Uterus (tissue), 4 donors: ENCODE results near the gene CAPN9. TPM values are rescaled to one million over a fixed set of nuclear protein-coding genes. Genes with fewer than 3 reads are reported as not detected.

Experiments
- DNase-seq, 2 donors: peaks; one replicate each; pipeline ENCODE4 v3.0.0-alpha.2; 2019 to 2020
- H3K27ac ChIP-seq, 2 donors: fragments of 200-600 bp; sonication (generic); 1 replicate in 1 of 2; 2 replicates in 1 of 2; pipeline ENCODE4 v1.5.1; 2016 to 2018
- H3K27me3 ChIP-seq, 2 donors: fragments of 200-600 bp; sonication (generic); one replicate each; pipeline ENCODE4 v1.5.1; 2018 to 2019; ENCODE audit warnings: control low read depth in 1 of 2
- H3K36me3 ChIP-seq, 2 donors: fragments of 200-600 bp; sonication (generic); one replicate each; pipeline ENCODE4 v1.5.1; 2019; ENCODE audit warnings: control low read depth in 1 of 2
- H3K4me1 ChIP-seq, 2 donors: fragments of 200-600 bp; sonication (generic); one replicate each; pipeline ENCODE4 v1.5.1; 2018 to 2019; ENCODE audit warnings: control low read depth in 1 of 2
- H3K4me3 ChIP-seq, 2 donors: fragments of 200-600 bp; sonication (generic); 1 replicate in 1 of 2; 2 replicates in 1 of 2; pipeline ENCODE4 v1.5.1; 2018 to 2019; ENCODE audit warnings: mild to moderate bottlenecking in 1 of 2
- H3K9me3 ChIP-seq, 2 donors: fragments of 200-600 bp; sonication (generic); one replicate each; pipeline ENCODE4 v1.5.1; 2019; ENCODE audit warnings: control low read depth in 1 of 2
- POLR2A ChIP-seq, 2 donors: fragments of 450-650 bp; IDR thresholded peaks; one replicate each; pipeline ENCODE4 v1.6.1; 2016; ENCODE audit warnings: antibody characterized with exemption in 2 of 2, mild to moderate bottlenecking in 1 of 2, moderate library complexity in 1 of 2
- intact Hi-C: fragments of 100-400 bp; cut with DNase I; formaldehyde crosslinking; loops from one replicate; pipeline ENCODE4 v1.15.1; 2023; ENCODE audit warnings: low total_unique reads
- total RNA-seq, 4 donors: library from RNA; depleted of rRNA in 3 of 4; stranded (reverse); fragments of >200 nt in 3 of 4; gene quantifications; one replicate each; pipeline versions ENCODE4 v1.1.0 to v1.2.4, GENCODE V29; 2014 to 2023
- TF ChIP-seq, protein P1 (sequence below), 4 experiments: fragments of 200-600 bp in 2 of 4; fragments of 450-650 bp in 2 of 4; sonication (generic) in 2 of 4; IDR thresholded peaks; one replicate each; pipeline ENCODE4 v1.5.1; 2016 to 2019; ENCODE audit warnings: antibody characterized with exemption in 4 of 4, mild to moderate bottlenecking in 2 of 4, moderate library complexity in 1 of 4
- donor health status: DM: yes; HTN: yes; CAD: no.

Gene CAPN9
- total RNA-seq, 4 donors from 2014 or later, result 0.41 TPM; not detected in 3

DNA sequence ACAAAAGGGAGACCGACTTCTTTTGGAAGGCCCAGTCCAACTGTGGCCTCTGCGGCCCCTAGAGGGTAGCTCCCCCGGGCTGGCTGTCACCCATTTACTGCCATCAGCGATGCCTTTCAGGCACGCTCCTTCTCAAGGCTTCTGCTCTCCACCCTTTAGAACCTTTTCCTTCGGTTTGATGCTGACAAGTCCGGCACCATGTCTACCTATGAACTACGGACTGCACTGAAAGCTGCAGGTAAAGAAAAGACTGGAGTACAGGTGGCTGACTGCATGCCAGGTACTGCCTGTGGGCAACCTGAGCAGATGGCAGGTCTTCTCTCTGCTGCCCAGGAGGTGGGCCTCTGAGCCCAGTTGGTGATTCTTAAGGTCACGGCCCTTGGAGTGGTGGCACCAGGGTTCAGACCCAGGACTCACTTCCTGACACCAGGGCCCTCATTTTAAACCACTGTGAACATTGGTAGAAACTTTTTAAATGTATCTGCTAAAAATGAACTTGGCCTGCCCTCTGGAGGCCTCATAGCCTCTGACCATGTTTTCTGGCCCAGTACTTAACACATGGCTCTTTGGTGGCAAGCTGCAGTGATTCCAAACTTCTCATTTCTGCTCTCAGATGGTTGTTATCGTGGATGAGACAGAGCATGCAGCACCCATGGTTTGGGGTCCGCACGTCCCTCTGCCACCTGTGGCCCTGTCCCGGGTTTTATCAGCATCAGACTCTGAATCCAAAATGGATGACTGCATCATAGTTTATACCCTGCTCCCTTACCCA lies 45.7 kb downstream of the CAPN9 start:
- no peaks in the 10 kb centered on the region for H3K9me3 ChIP-seq
- H3K4me1 ChIP-seq, result no peaks in the 10 kb centered on the region
- H3K4me3 ChIP-seq, result no peak overlapping the region
- intact Hi-C loops, result loop anchor here (10.0 kb wide), 1 partner anchor 422 kb away; no protein-coding TSS in a partner anchor
- no peaks in the 10 kb centered on the region for H3K36me3 ChIP-seq
- DNase-seq, result no peak
- no peaks in the 10 kb centered on the region for H3K27me3 ChIP-seq
- no peak for TF ChIP-seq POLR2A (IDR thresholded peaks at IDR 0.05)
- TF ChIP-seq, protein P1, sequence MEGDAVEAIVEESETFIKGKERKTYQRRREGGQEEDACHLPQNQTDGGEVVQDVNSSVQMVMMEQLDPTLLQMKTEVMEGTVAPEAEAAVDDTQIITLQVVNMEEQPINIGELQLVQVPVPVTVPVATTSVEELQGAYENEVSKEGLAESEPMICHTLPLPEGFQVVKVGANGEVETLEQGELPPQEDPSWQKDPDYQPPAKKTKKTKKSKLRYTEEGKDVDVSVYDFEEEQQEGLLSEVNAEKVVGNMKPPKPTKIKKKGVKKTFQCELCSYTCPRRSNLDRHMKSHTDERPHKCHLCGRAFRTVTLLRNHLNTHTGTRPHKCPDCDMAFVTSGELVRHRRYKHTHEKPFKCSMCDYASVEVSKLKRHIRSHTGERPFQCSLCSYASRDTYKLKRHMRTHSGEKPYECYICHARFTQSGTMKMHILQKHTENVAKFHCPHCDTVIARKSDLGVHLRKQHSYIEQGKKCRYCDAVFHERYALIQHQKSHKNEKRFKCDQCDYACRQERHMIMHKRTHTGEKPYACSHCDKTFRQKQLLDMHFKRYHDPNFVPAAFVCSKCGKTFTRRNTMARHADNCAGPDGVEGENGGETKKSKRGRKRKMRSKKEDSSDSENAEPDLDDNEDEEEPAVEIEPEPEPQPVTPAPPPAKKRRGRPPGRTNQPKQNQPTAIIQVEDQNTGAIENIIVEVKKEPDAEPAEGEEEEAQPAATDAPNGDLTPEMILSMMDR (IDR thresholded peaks at IDR 0.05), result no peak
- no peak overlapping the region for H3K27ac ChIP-seq

DNA sequence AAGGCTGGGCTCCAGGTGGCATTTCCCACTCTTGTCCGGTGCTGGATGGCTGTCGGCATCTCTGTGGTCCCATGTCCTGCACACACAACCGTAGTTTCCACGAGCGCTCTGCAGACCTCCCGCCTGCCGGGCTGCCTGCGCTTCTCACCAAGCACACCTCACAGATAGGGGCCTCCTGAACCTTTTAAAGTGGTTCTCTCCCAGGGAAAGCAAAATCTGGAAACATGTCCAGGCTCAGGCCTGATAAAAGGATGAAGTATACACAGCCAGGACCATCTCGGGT lies 46.2 kb downstream of the CAPN9 start:
- intact Hi-C loops, result loop anchor here (10.0 kb wide), 1 partner anchor 421 kb away; no protein-coding TSS in a partner anchor
- Histone ChIP-seq H3K9me3 (no peaks in the 10 kb centered on the region), H3K4me3 (no peak overlapping the region), H3K27ac (no peak overlapping the region), H3K4me1 (no peaks in the 10 kb centered on the region), H3K27me3 (no peaks in the 10 kb centered on the region), H3K36me3 (no peaks in the 10 kb centered on the region)
- DNase-seq, result no peak
- TF ChIP-seq, protein P1 (IDR thresholded peaks at IDR 0.05), result no peak
- TF ChIP-seq POLR2A (IDR thresholded peaks at IDR 0.05), result no peak

DNA sequence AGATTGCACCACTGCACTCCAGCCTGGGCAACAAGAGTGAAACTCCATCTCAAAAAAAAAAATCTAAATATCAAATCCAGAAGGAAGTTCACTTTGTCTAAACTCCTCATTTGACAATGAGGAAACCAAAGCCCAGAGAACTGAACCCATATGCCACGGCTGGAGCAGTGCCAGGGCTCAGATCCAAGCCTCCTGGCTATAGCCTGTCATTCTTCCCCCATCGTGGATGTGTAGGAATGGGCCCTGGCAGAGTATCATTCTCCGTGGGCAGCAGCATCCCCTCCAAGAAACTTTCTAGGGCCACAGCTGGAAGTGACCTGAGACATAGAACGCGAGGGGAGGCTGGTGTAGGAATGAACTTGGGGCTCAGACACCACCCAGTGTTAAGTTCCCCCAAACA lies 47.2 kb downstream of the CAPN9 start:
- Histone ChIP-seq H3K27me3 (no peaks in the 10 kb centered on the region), H3K27ac (no peak overlapping the region), H3K4me3 (no peak overlapping the region), H3K4me1 (no peaks in the 10 kb centered on the region), H3K36me3 (no peaks in the 10 kb centered on the region), H3K9me3 (no peaks in the 10 kb centered on the region)
- TF ChIP-seq, protein P1 (IDR thresholded peaks at IDR 0.05), result no peak
- no peak for TF ChIP-seq POLR2A (IDR thresholded peaks at IDR 0.05)
- intact Hi-C loops, result loop anchor here (10.0 kb wide), 1 partner anchor 420 kb away; no protein-coding TSS in a partner anchor
- DNase-seq, result no peak

DNA sequence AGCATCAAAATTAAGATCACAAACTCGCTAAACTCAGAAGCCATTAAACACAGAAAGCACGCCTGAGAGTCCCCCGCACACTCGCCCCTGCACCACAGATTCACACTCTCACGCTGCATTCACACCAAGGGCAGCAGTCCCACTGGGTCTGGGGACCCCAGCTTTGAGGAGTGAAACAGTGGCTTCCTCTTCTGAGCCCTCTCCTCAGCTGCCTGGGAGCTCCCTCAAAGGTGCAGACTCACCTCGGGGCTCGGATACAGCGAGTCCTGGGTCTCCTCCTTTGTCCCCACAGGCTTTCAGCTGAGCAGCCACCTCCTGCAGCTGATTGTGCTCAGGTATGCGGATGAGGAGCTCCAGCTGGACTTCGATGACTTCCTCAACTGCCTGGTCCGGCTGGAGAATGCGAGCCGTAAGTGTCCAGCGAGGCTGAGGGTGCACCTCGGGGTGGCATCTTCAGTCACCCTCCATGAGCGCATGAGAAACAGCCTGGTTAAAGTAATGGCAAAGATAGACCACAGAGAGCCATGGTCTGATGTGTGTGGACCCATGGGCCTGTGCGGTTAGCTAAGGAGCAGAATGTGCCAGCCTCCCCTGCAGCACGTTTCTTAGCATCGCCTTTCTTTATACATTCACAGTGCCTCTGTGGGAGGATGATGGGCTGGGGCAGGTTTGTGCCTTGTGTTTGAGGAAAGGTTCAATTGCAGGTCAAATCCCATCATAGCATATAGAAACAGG lies 47.9 kb downstream of the CAPN9 start:
- H3K9me3 ChIP-seq, result no peaks in the 10 kb centered on the region
- intact Hi-C loops, result loop anchor here (10.0 kb wide), 1 partner anchor 420 kb away; no protein-coding TSS in a partner anchor
- H3K4me3 ChIP-seq, result no peak overlapping the region
- TF ChIP-seq, protein P1 (IDR thresholded peaks at IDR 0.05), result no peak
- no peak for TF ChIP-seq POLR2A (IDR thresholded peaks at IDR 0.05)
- DNase-seq, result no peak
- H3K27me3 ChIP-seq, result no peaks in the 10 kb centered on the region
- H3K27ac ChIP-seq, result no peak overlapping the region
- no peaks in the 10 kb centered on the region for H3K4me1 ChIP-seq
- no peaks in the 10 kb centered on the region for H3K36me3 ChIP-seq

DNA sequence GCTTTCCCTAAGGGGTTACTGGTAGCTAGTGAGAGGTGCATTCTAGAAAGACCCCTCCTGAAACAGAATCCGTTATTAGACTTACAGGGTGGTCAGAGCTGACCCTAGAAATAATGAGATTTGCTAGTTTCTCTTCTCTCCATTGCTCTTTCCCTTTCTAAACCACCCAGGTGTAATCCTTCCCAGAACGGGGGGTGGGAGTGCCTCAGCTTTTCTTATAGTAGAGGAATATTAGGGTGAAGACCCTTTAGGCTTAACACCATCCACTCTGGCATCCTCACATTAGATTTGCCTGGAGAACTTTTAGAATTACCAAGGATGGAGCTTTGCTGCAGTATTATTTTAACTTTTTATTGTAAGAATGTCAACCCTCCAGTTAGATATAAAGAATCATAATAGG lies 49.4 kb downstream of the CAPN9 start:
- Histone ChIP-seq H3K9me3 (no peaks in the 10 kb centered on the region), H3K4me1 (no peaks in the 10 kb centered on the region), H3K27ac (no peak overlapping the region), H3K27me3 (no peaks in the 10 kb centered on the region), H3K36me3 (no peaks in the 10 kb centered on the region), H3K4me3 (no peak overlapping the region)
- intact Hi-C loops, result loop anchor here (10.0 kb wide), 1 partner anchor 418 kb away; no protein-coding TSS in a partner anchor
- no peak for DNase-seq
- TF ChIP-seq, protein P1 (IDR thresholded peaks at IDR 0.05), result no peak
- no peak for TF ChIP-seq POLR2A (IDR thresholded peaks at IDR 0.05)
